ENCODE data around the gene ADISSP.

ADISSP gene

GRCh38 chr20:3724356-3724755 is 43.2 kb downstream of the ADISSP start:
- Histone ChIP-seq H3K9me3 (ENCODE audit: low read length) (no peaks in the 10 kb centered on the region), H3K9me2 (ENCODE audit: low read depth, low read length) (no peaks in the 10 kb centered on the region), H3K79me2 (ENCODE audit: insufficient read depth, low read length) (no peaks in the 10 kb centered on the region), H3K4me2 (ENCODE audit: low read length) (no peak overlapping the region), H3K27ac (ENCODE audit: low read depth, low read length, poor library complexity, severe bottlenecking) (no peak overlapping the region), H3K27me3 (ENCODE audit: insufficient read depth, low read length) (no peaks in the 10 kb centered on the region), H3F3A (ENCODE audit: insufficient read depth, low read length) (no peaks in the 10 kb centered on the region), H3K4me3 (ENCODE audit: low read depth, low read length, poor library complexity, severe bottlenecking) (no peak overlapping the region), H3K36me3 (ENCODE audit: insufficient read depth, low read length) (no peaks in the 10 kb centered on the region), H4K20me1 (ENCODE audit: insufficient read depth, low read length) (no peaks in the 10 kb centered on the region), H3K4me1 (ENCODE audit: insufficient read depth, low read length, severe bottlenecking) (no peaks in the 10 kb centered on the region), H3K9ac (ENCODE audit: low read length) (no peak overlapping the region), H2AFZ (ENCODE audit: low read length) (no peak overlapping the region)
- TF ChIP-seq CTCF (IDR thresholded peaks at IDR 0.05; ENCODE audit: low read length) (no peak), EZH2 (IDR thresholded peaks at IDR 0.05; ENCODE audit: borderline replicate concordance, low read length) (no peak)

- Histone ChIP-seq H4K20me1 (ENCODE audit: insufficient read depth, low read length) (no peaks in the 10 kb centered on the region), H3K36me3 (ENCODE audit: insufficient read depth, low read length) (no peaks in the 10 kb centered on the region), H3K79me2 (ENCODE audit: insufficient read depth, low read length) (no peaks in the 10 kb centered on the region), H3K4me2 (ENCODE audit: low read length) (no peak overlapping the region), H3K27me3 (ENCODE audit: insufficient read depth, low read length) (no peaks in the 10 kb centered on the region), H3K4me3 (ENCODE audit: low read depth, low read length, poor library complexity, severe bottlenecking) (no peak overlapping the region), H3K27ac (ENCODE audit: low read depth, low read length, poor library complexity, severe bottlenecking) (no peak overlapping the region), H3K4me1 (ENCODE audit: insufficient read depth, low read length, severe bottlenecking) (no peaks in the 10 kb centered on the region), H3K9ac (ENCODE audit: low read length) (no peak overlapping the region), H3F3A (ENCODE audit: insufficient read depth, low read length) (no peaks in the 10 kb centered on the region), H3K9me2 (ENCODE audit: low read depth, low read length) (no peaks in the 10 kb centered on the region), H3K9me3 (ENCODE audit: low read length) (no peaks in the 10 kb centered on the region), H2AFZ (ENCODE audit: low read length) (no peak overlapping the region)
- no peak for TF ChIP-seq EZH2 (IDR thresholded peaks at IDR 0.05; ENCODE audit: borderline replicate concordance, low read length)
- no peak for TF ChIP-seq CTCF (IDR thresholded peaks at IDR 0.05; ENCODE audit: low read length)
Measured at GRCh38 chr20:3723284-3723683, 44.3 kb downstream of the ADISSP start.

- Histone ChIP-seq H3F3A (ENCODE audit: insufficient read depth, low read length) (no peaks in the 10 kb centered on the region), H3K9me3 (ENCODE audit: low read length) (no peaks in the 10 kb centered on the region), H3K4me3 (ENCODE audit: low read depth, low read length, poor library complexity, severe bottlenecking) (no peak overlapping the region), H3K27me3 (ENCODE audit: insufficient read depth, low read length) (no peaks in the 10 kb centered on the region), H3K4me2 (ENCODE audit: low read length) (no peak overlapping the region), H3K36me3 (ENCODE audit: insufficient read depth, low read length) (no peaks in the 10 kb centered on the region), H3K9ac (ENCODE audit: low read length) (no peak overlapping the region), H3K27ac (ENCODE audit: low read depth, low read length, poor library complexity, severe bottlenecking) (no peak overlapping the region), H3K9me2 (ENCODE audit: low read depth, low read length) (no peaks in the 10 kb centered on the region), H3K79me2 (ENCODE audit: insufficient read depth, low read length) (no peaks in the 10 kb centered on the region), H4K20me1 (ENCODE audit: insufficient read depth, low read length) (no peaks in the 10 kb centered on the region), H2AFZ (ENCODE audit: low read length) (no peak overlapping the region), H3K4me1 (ENCODE audit: insufficient read depth, low read length, severe bottlenecking) (no peaks in the 10 kb centered on the region)
- TF ChIP-seq CTCF (IDR thresholded peaks at IDR 0.05; ENCODE audit: low read length) = no peak
- no peak for TF ChIP-seq EZH2 (IDR thresholded peaks at IDR 0.05; ENCODE audit: borderline replicate concordance, low read length)
Measured at GRCh38 chr20:3721912-3722311, 45.6 kb downstream of the ADISSP start.

All from OCI-LY1 (cell line).